Measurements from ENCODE around the gene MDFIC2.

The MDFIC2 gene

DNA sequence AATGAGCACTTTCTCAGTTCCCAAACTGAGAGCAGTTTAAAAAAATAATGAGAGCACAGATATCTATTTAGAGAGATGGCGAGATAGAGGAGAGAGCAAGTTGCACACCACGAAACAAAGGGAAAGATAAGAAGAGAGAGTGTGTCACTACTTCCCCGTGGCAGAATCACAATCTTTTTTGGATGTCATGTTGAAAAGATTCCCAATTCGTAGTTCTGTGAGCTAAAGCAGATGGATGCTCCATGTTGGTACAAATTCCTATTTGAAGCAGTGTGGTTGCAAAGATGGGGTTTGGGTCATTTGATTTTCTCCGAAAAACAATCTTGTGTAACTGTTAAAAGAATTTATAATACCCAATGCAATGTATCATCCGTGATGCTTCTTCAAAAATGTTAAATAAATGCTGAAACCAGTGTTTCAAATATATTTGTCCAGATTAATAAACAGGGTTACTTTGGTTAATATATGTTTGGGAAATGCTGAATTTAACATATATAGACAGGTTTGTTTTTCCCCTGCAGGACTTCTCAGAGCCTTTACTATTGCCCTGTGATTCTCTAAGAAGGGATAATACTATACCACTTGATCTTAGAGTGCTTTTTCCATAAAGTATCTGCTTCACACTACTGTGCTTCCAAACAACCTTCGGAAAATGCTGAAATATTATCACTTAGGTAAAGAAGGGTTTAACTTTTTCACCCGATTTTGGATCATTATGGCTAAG is 128.5 kb downstream of the MDFIC2 start:
- H3K4me3 ChIP-seq (ENCODE audit: low read depth, low read length), result no peak overlapping the region
- TF ChIP-seq, protein P1, sequence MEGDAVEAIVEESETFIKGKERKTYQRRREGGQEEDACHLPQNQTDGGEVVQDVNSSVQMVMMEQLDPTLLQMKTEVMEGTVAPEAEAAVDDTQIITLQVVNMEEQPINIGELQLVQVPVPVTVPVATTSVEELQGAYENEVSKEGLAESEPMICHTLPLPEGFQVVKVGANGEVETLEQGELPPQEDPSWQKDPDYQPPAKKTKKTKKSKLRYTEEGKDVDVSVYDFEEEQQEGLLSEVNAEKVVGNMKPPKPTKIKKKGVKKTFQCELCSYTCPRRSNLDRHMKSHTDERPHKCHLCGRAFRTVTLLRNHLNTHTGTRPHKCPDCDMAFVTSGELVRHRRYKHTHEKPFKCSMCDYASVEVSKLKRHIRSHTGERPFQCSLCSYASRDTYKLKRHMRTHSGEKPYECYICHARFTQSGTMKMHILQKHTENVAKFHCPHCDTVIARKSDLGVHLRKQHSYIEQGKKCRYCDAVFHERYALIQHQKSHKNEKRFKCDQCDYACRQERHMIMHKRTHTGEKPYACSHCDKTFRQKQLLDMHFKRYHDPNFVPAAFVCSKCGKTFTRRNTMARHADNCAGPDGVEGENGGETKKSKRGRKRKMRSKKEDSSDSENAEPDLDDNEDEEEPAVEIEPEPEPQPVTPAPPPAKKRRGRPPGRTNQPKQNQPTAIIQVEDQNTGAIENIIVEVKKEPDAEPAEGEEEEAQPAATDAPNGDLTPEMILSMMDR (IDR thresholded peaks at IDR 0.05; ENCODE audit: low read depth, low read length), result no peak

GRCh38 chr3:70182166-70182565 is 130.3 kb downstream of the MDFIC2 start:
- H3K4me3 ChIP-seq (ENCODE audit: low read depth, low read length), result no peak overlapping the region
- TF ChIP-seq, protein P1 (IDR thresholded peaks at IDR 0.05; ENCODE audit: low read depth, low read length), result no peak

GRCh38 chr3:70180664-70181063 is 131.8 kb downstream of the MDFIC2 start:
- H3K4me3 ChIP-seq (ENCODE audit: low read depth, low read length), result no peak overlapping the region
- TF ChIP-seq, protein P1 (IDR thresholded peaks at IDR 0.05; ENCODE audit: low read depth, low read length), result no peak

DNA sequence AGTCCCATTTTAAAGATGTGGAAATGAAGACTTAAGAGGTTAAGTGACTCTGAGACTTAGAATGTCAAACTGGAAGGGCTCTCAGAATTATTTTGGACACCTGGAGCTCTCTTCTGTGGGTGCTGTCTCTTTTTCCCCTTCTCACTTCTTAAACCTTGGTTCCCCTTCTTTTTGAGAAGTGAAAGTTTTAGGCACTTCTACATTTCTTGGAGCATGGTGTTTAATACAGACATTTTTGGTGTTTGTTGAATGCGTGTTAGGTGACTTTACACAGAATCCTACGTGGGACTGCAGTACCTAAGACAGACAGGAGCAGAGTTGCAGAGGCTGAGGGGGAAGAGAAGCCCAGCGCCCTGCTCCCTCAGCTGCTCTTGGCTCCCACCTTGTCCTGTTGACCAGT is 133.3 kb downstream of the MDFIC2 start:
- TF ChIP-seq, protein P1 (IDR thresholded peaks at IDR 0.05; ENCODE audit: low read depth, low read length), result no peak
- no peak overlapping the region for H3K4me3 ChIP-seq (ENCODE audit: low read depth, low read length)

DNA sequence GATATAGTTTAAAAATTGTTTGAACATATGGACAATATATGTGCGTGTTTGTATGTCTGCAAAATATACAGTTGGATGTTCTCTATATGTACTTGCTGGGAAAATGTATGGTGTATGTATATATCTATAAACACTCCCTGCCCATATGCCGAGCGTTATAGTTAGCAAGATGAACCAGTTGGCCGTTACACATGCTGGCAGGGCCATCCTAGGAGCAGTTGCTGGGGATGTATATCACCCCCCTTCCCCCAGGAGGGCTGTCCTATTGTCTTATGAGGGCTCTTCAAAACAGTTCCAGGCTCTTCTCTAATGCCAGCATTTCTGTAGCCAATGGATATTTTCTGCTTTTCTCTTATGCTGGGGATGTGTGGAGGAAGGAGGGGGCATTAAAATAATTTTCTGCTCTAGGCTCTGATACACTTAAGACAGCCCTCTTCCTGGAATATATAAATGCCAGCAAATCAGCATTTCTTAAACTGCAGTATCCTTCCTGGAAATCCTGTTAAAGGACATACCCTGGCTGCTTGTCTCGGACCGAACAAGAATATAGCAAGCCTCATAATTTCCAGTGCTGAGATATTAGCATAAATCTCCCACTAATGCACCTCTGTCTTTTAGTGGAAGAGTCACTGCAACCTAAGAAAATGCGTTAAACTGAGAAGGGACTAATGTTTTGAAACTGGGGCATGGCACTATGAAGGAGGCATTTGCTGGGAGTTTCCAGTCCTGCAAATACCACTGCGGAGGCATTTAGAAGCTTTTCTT is 134.4 kb downstream of the MDFIC2 start:
- TF ChIP-seq, protein P1 (IDR thresholded peaks at IDR 0.05; ENCODE audit: low read depth, low read length), result no peak

DNA sequence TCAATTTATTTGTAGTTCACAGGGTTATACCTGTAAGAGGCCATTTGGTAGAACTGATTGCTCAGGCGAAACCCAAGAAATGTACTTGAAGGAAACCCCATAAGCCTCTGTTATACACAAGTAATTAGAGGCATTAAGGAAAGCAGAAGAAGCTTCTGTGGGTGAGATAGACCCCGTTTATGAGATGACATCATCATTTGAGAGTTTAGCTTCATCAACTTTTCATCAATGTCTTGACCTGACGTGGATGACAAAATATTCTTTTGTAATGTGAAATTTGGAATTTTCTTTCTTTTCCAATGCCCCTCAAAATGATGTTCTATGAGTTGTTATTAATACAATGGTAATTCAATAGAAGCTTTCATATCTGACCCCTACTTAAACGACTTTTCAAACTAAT is 136.2 kb downstream of the MDFIC2 start:
- no peak overlapping the region for H3K4me3 ChIP-seq (ENCODE audit: low read depth, low read length)
- TF ChIP-seq, protein P1 (IDR thresholded peaks at IDR 0.05; ENCODE audit: low read depth, low read length), result no peak

More for the DNA sequence above, 134.4 kb downstream of the MDFIC2 start:
- no peak overlapping the region for H3K4me3 ChIP-seq (ENCODE audit: low read depth, low read length)

DNA sequence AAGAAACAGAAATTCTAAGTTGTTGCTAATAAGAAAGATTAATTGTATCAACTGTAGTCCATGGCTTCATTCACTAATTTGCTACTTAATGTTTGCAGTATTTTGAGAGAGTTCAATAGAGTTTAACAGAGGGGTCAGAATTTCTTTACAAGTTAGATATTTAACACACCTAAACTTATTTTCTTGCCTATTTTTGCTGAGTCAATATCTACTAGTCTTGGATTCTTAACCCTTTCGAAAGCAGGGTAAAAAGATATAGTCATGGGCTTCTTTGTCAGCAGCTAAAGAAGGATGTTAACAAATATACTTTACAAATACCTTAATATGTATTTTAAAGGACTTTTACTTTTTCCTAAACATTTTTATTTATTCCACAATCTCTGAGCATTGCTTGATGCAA is 155.6 kb downstream of the MDFIC2 start:
- TF ChIP-seq, protein P1 (IDR thresholded peaks at IDR 0.05; ENCODE audit: low read depth, low read length), result no peak
- no peak overlapping the region for H3K4me3 ChIP-seq (ENCODE audit: low read depth, low read length)
